ENCODE results near the gene CMTR1. TPM values are rescaled to one million over a fixed set of nuclear protein-coding genes. Genes with fewer than 3 reads are reported as not detected.

The CMTR1 gene
- polyA plus RNA-seq, 6 donors from 2014 or later, result 27.2 to 32.1 (median 28.9) TPM

DNA sequence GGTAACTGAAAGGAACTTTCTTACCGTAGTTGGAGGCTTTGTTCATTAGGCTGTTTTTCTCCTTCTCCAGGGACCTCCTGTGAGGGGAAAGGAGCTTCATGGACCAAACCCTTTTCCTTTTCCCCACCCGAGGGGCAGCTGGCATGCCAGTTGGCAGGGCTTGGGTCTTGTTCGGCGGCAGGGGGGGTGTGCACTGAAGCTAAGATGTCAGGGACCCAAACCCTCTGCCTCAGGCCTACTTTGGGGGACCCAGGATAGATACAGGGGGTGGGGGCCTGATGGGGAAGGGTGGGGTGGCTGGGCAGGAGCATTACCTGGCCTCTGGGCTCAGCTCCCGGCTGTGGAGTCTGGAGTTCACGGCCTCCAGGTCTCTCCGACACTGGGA is 51.8 kb downstream of the CMTR1 start:
- H3K9me3 Mint-ChIP-seq, result no peaks in the 10 kb centered on the region
- DNase-seq (no peak), ATAC-seq (ENCODE audit: low read depth in 2 of 2) (no peak)
- no peak overlapping the region for H3K27ac Mint-ChIP-seq
- peaks cover 8 to 11% of the 10 kb centered on the region in 2 donors for H3K36me3 Mint-ChIP-seq
- peaks cover 13 to 19% (median 18%) of the 10 kb centered on the region in 3 donors for H3K4me1 Mint-ChIP-seq
- H3K27me3 Mint-ChIP-seq, result no peaks in the 10 kb centered on the region
- H3K4me3 Mint-ChIP-seq, result no peak overlapping the region

- Mint-ChIP-seq H3K4me1 (peaks cover 18 to 24% (median 24%) of the 10 kb centered on the region in 3 donors), H3K9me3 (no peaks in the 10 kb centered on the region), H3K27me3 (no peaks in the 10 kb centered on the region), H3K36me3 (peaks cover 8 to 11% of the 10 kb centered on the region in 2 donors), H3K4me3 (no peak overlapping the region), H3K27ac (peak overlapping the region in 2 of 6 donors; percentile 28 to 93)
- ATAC-seq (ENCODE audit: low read depth in 2 of 2) (no peak), DNase-seq (no peak)
These were observed 52.3 kb downstream of the CMTR1 start for GRCh38 chr6:37485291-37485702.

- H3K27ac Mint-ChIP-seq, result peak overlapping the region; percentile 33 to 93 (median 65)
- no peak for DNase-seq
These were observed 53.3 kb downstream of the CMTR1 start for GRCh38 chr6:37486121-37486839.

DNA sequence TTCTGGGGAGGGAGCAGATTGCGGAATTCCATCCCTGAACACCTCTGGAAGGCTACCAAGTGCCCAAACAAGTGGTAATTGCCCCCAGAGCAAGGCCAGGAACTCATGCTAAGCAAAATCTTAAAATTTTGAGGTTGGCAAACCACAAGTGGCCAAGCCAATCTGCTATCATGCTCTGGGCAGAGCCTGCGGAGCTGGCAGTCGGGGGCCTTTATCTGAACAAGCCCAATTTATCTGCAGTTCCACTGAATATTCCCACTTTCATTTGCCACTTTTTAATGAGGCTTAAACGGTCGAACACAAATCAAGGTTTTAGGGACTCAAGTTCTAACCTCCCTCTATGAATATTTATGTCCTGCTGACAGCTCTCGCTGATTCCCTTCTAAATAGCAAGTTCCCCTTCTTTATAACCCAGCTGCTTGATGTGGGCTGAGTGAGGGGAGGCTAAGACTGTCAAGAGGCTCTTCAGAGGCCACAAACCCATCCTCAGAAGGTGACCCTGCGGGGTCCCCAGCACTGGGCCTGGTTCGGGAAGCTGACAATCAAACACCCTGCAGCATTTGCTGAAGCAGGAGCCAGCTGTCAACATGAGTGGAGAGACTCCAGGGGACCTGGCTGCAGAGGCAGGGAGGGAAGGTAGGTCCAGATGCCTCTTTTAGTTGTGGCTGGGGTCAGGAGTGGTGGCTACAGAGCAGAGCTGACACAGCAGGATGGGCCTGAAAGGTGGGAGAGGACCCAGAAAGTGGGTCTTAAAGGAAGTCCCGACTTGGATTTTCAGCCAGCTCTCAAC is 54.8 kb downstream of the CMTR1 start:
- ATAC-seq (ENCODE audit: low read depth in 2 of 2) (no peak), DNase-seq (no peak)
- Mint-ChIP-seq H3K27ac (peak overlapping the region in 4 of 6 donors; percentile 25 to 93 (median 78)), H3K9me3 (no peaks in the 10 kb centered on the region), H3K36me3 (peaks cover under 1 to 3% of the 10 kb centered on the region in 2 donors), H3K4me3 (peak overlapping the region in 1 of 8 donors; percentile 16), H3K27me3 (no peaks in the 10 kb centered on the region), H3K4me1 (peaks cover 21 to 36% (median 35%) of the 10 kb centered on the region in 3 donors)

More at GRCh38 chr6:37486121-37486839, 53.3 kb downstream of the CMTR1 start:
- ATAC-seq (ENCODE audit: low read depth in 2 of 2), result no peak
- no peaks in the 10 kb centered on the region for H3K9me3 Mint-ChIP-seq
- H3K36me3 Mint-ChIP-seq, result peaks cover 8 to 11% of the 10 kb centered on the region in 2 donors
- H3K4me1 Mint-ChIP-seq, result peaks cover 21 to 33% (median 31%) of the 10 kb centered on the region in 3 donors
- no peak overlapping the region for H3K4me3 Mint-ChIP-seq
- no peaks in the 10 kb centered on the region for H3K27me3 Mint-ChIP-seq

DNA sequence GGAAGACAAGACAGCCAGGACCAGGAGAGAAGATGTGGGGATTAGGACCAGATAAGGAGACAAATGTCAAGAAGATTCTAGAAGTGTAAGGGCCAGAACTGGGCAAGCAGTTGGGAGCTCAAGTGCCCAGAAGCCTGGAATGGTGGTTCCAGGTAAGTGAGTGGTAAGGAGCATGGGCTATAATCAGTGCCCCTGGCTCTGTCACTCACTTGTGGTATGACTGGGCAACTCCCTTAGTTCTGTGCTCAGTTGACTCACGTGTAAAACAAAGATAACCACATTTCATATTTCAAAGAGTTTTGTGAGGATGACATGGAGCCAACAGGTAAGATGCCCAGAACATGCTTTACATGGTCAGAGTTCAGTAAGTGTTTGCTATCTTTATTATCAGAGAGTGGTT is 55.5 kb downstream of the CMTR1 start:
- peak overlapping the region in 4 of 6 donors; percentile 28 to 93 (median 84) for H3K27ac Mint-ChIP-seq
- no peak overlapping the region for H3K4me3 Mint-ChIP-seq
- peaks cover 21 to 36% (median 35%) of the 10 kb centered on the region in 3 donors for H3K4me1 Mint-ChIP-seq
- no peak for ATAC-seq (ENCODE audit: low read depth in 2 of 2)
- H3K9me3 Mint-ChIP-seq, result no peaks in the 10 kb centered on the region
- DNase-seq, result no peak
- no peaks in the 10 kb centered on the region for H3K36me3 Mint-ChIP-seq
- H3K27me3 Mint-ChIP-seq, result no peaks in the 10 kb centered on the region

- no peak overlapping the region for H3K4me3 Mint-ChIP-seq
- H3K9me3 Mint-ChIP-seq, result no peaks in the 10 kb centered on the region
- peaks cover 21 to 36% (median 35%) of the 10 kb centered on the region in 3 donors for H3K4me1 Mint-ChIP-seq
These were observed 56.8 kb downstream of the CMTR1 start for GRCh38 chr6:37489697-37490336.

DNA sequence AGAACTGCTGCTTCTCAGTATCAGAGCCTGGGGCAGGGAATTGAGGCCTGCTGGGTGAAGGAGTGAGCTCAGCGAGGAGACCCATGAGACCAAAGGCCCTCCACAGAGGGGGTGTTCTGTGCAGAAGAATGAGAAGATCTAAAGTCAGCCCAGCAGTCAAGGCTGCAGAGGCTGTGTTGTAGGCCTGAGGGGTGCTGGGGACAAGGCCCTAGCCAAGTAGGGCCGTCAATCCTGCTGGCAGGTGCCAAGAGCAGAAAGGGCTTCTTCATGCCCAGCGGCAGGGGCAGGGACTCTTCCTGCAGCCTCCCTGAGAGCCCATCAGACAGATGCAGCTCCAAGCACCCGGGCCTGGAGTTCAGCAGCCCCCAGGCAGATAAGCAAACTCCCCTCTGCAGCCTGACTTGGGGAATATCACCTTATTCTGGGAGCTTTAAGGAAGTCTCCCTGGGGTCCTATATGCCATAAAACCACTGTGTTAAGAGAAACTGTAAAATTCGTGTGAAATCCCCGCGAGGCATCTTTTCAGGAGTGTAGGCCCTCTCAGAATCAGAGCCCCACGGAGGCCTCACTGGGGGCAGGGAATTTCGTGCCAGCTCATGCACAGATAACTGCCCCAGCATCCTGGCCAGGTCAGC is 57.6 kb downstream of the CMTR1 start:
- peak overlapping the region in 5 of 6 donors; percentile 14 to 93 (median 45) for H3K27ac Mint-ChIP-seq
- no peaks in the 10 kb centered on the region for H3K36me3 Mint-ChIP-seq
- no peaks in the 10 kb centered on the region for H3K27me3 Mint-ChIP-seq
- no peak overlapping the region for H3K4me3 Mint-ChIP-seq
- no peaks in the 10 kb centered on the region for H3K9me3 Mint-ChIP-seq
- ATAC-seq (ENCODE audit: low read depth in 2 of 2), result no peak
- peaks cover 21 to 36% (median 35%) of the 10 kb centered on the region in 3 donors for H3K4me1 Mint-ChIP-seq
- DNase-seq, result no peak

More at GRCh38 chr6:37489697-37490336, 56.8 kb downstream of the CMTR1 start:
- Mint-ChIP-seq H3K36me3 (no peaks in the 10 kb centered on the region), H3K27me3 (no peaks in the 10 kb centered on the region), H3K27ac (peak overlapping the region in 5 of 6 donors; percentile 16 to 93 (median 86))
- ATAC-seq (ENCODE audit: low read depth in 2 of 2), result peak; percentile 59 to 73
- DNase-seq, result no peak

GRCh38 chr6:37491171-37491829 is 58.3 kb downstream of the CMTR1 start:
- peak overlapping the region in 1 of 6 donors; percentile 65 for H3K27ac Mint-ChIP-seq
- no peaks in the 10 kb centered on the region for H3K36me3 Mint-ChIP-seq
- no peak overlapping the region for H3K4me3 Mint-ChIP-seq
- H3K27me3 Mint-ChIP-seq, result no peaks in the 10 kb centered on the region
- no peaks in the 10 kb centered on the region for H3K9me3 Mint-ChIP-seq
- ATAC-seq (ENCODE audit: low read depth in 2 of 2), result no peak
- H3K4me1 Mint-ChIP-seq, result peaks cover 21 to 36% (median 35%) of the 10 kb centered on the region in 3 donors
- no peak for DNase-seq

GRCh38 chr6:37491830-37492208 is 58.8 kb downstream of the CMTR1 start:
- ATAC-seq (ENCODE audit: low read depth in 2 of 2) (no peak), DNase-seq (no peak)
- Mint-ChIP-seq H3K4me3 (peak overlapping the region in 1 of 8 donors; percentile 25), H3K4me1 (peaks cover 21 to 38% (median 35%) of the 10 kb centered on the region in 3 donors), H3K27ac (peak overlapping the region in 2 of 6 donors; percentile 12 to 65), H3K9me3 (no peaks in the 10 kb centered on the region), H3K27me3 (no peaks in the 10 kb centered on the region), H3K36me3 (no peaks in the 10 kb centered on the region)

DNA sequence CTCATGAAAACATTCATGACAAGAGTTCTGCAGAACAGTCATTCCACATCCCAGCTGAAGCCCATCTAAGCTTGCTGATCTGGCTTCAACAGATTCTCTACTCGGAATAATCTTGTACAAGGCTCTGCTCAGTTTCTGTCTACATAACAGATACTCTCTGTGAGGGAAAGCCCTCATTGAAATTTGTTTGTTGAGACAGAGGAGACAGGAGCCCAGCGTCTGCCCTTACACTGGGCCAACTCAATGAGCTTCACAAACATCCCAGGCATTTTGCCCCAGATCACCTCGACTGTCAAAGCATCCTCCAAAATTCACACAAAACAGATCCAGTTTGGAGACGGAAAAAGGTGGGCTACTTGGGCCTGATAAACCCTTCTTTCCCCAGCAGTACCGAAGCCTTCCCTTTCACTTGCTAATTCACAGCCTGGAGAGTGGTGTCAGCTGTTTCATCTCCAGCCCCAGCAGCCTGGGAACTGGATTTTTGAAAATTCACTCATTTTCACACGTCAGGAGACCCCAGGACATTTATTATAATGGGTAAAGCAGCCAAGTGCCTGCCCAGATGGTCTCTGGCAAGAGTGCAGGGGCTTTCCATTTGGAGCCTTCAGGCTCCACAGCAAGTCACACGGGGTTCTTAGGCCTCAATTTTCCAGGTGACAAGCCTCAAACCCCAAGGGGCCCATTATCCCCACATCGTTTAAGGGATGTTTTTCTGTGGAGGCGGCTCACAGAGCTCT is 59.4 kb downstream of the CMTR1 start:
- Mint-ChIP-seq H3K36me3 (no peaks in the 10 kb centered on the region), H3K27me3 (no peaks in the 10 kb centered on the region), H3K9me3 (no peaks in the 10 kb centered on the region), H3K4me1 (peaks cover 21 to 44% (median 35%) of the 10 kb centered on the region in 3 donors), H3K27ac (peak overlapping the region in 4 of 6 donors; percentile 24 to 66 (median 44)), H3K4me3 (no peak overlapping the region)
- ATAC-seq (ENCODE audit: low read depth in 2 of 2) (no peak), DNase-seq (no peak)

DNA sequence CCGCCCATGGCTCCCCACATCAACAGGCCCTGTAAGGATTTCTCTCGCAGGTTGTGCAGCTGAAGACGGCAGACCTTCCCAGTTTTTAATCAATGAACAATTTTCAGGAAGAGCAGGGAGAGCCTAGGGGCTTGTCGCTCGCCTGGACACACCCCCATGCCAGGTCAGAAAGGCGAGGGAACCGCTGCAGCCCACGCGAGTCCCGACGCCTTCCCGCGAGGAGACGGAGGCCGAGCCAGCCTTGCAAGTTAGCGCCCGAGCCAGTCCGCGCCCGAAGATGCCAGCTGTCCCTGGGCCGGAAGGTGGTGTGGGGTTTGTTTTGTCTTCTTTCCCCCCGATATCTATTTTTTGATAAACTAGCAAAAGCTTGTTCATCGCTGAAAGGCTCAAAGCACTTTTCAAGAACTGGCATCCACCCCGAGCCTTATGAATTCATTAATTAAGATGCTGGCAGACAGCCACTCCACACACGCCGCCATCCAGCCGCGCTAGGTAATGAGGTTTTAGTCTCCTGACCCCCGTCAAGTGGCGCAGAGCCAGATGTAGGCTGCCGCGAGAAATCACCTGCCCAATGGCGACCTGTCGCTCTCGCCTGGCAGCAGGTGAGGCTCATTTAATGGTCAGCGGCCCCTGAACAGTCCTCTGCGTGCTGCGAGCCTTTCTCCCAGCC is 60.1 kb downstream of the CMTR1 start:
- no peaks in the 10 kb centered on the region for H3K9me3 Mint-ChIP-seq
- H3K4me3 Mint-ChIP-seq, result no peak overlapping the region
- H3K4me1 Mint-ChIP-seq, result peaks cover 18 to 45% (median 30%) of the 10 kb centered on the region in 3 donors
- DNase-seq (no peak), ATAC-seq (ENCODE audit: low read depth in 2 of 2) (no peak)
- H3K27ac Mint-ChIP-seq, result peak overlapping the region in 2 of 6 donors; percentile 37 to 65
- H3K36me3 Mint-ChIP-seq, result no peaks in the 10 kb centered on the region
- no peaks in the 10 kb centered on the region for H3K27me3 Mint-ChIP-seq

DNA sequence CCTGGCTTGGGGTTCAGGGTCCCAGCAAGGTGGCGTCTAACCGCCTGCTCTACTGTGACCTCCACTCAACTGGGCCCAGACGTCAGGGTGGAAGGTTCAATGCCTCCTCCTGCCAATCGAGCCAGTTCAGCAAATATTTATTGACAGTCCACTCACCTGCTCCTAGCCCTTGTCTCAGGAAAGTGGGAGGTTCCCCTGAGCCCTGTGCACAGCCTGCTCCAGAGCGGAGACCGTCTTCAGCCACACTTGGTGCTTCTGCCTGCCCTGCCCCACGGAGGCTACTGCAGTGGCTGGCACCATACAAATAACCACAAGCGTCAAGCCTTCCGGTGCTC is 60.6 kb downstream of the CMTR1 start:
- no peaks in the 10 kb centered on the region for H3K36me3 Mint-ChIP-seq
- H3K4me3 Mint-ChIP-seq, result no peak overlapping the region
- H3K9me3 Mint-ChIP-seq, result no peaks in the 10 kb centered on the region
- no peaks in the 10 kb centered on the region for H3K27me3 Mint-ChIP-seq
- ATAC-seq (ENCODE audit: low read depth in 2 of 2), result no peak
- no peak overlapping the region for H3K27ac Mint-ChIP-seq
- no peak for DNase-seq
- peaks cover 13 to 45% (median 28%) of the 10 kb centered on the region in 3 donors for H3K4me1 Mint-ChIP-seq
